22Rv1 (cell line): Measurements from ENCODE around the gene GFRA1.

Source experiments
- ZFX ChIP-seq: fragments of 450-650 bp; IDR thresholded peaks from 2 replicates; pipeline ENCODE4 v1.6.1; 2017; ENCODE audit warnings: antibody characterized with exemption, borderline replicate concordance
- TF ChIP-seq, protein P1 (sequence below): fragments of 450-650 bp; IDR thresholded peaks from 2 replicates; pipeline ENCODE4 v1.5.1; 2017; ENCODE audit warnings: mild to moderate bottlenecking

DNA sequence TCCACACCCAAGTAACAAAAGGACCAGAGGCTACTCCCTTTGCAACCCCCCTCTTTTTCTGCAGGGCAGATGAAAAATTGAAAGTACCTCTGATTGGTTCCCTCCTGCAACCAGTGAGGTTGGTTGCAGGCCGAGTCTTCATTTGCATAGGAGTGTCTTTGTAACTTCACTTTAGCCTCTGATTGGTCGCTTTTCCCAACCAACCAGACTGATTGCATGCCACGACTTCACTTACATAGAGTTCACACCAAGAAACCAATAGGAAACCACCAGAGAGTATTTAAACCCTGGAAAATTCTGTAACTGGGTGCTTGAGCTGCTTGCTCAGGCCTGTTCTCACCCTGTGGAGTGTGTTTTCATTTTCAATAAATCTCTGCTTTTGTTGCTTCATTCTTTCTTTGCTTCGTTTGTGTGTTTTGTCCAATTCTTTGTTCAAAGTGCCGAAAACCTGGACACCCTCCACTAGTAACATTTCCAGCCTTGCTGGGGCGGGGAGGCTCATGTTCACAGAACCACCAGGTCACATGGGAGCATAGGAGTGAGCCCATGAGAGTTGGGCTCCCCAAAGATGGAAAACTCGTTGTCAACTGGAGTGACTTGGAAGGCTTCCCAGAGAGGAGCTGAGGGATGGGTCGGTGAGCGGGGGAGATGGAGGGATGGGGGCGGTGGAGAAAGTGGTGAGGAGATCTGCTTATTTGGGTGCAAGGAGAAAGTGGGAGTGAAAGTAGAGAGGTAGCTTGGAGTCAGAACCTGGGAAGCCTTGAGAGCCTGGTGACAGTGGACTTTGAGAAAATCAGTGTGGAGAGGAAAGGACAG, 223.6 kb downstream of the GFRA1 start:
- TF ChIP-seq, protein P1, sequence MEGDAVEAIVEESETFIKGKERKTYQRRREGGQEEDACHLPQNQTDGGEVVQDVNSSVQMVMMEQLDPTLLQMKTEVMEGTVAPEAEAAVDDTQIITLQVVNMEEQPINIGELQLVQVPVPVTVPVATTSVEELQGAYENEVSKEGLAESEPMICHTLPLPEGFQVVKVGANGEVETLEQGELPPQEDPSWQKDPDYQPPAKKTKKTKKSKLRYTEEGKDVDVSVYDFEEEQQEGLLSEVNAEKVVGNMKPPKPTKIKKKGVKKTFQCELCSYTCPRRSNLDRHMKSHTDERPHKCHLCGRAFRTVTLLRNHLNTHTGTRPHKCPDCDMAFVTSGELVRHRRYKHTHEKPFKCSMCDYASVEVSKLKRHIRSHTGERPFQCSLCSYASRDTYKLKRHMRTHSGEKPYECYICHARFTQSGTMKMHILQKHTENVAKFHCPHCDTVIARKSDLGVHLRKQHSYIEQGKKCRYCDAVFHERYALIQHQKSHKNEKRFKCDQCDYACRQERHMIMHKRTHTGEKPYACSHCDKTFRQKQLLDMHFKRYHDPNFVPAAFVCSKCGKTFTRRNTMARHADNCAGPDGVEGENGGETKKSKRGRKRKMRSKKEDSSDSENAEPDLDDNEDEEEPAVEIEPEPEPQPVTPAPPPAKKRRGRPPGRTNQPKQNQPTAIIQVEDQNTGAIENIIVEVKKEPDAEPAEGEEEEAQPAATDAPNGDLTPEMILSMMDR, result no peak
- TF ChIP-seq ZFX, result no peak
